ENCODE results near the gene RERE. TPM values are rescaled to one million over a fixed set of nuclear protein-coding genes. Genes with fewer than 3 reads are reported as not detected.

The RERE gene
- total and polyA plus RNA-seq, 2 experiments from 2014 or later: 39.8 to 62.8 TPM

- Histone ChIP-seq H2AFZ (no peak overlapping the region), H3K27me3 (no peaks in the 10 kb centered on the region), H3K4me1 (ENCODE audit: insufficient read depth) (peaks cover 61% of the 10 kb centered on the region), H3K36me3 (replicated peaks; ENCODE audit: insufficient read depth, low read depth) (no peaks in the 10 kb centered on the region), H3K4me2 (peak overlapping the region; percentile 23), H3K9me2 (replicated peaks; ENCODE audit: insufficient read depth) (no peaks in the 10 kb centered on the region), H3K9me3 (ENCODE audit: low read depth) (no peaks in the 10 kb centered on the region), H4K20me1 (ENCODE audit: insufficient read depth, poor library complexity, severe bottlenecking) (peaks cover 56% of the 10 kb centered on the region), H3K79me2 (peaks cover 96% of the 10 kb centered on the region), H3K4me3 (no peak overlapping the region), H3K27ac (peak overlapping the region; percentile 1)
- 67% methylated on average over 7 of the region's 7 CpGs for WGBS (ENCODE audit: low lambda C conversion rate, missing lambda C conversion rate)
- no peak for DNase-seq (ENCODE audit: low spot score)
- TF ChIP-seq EZH2phosphoT487 (IDR thresholded peaks at IDR 0.05; ENCODE audit: low read depth, severe bottlenecking, unreplicated experiment) (peak; percentile 61), CTCF (IDR thresholded peaks at IDR 0.05; ENCODE audit: poor library complexity) (no peak), EZH2 (IDR thresholded peaks at IDR 0.05; ENCODE audit: borderline replicate concordance) (no peak)
Observed at GRCh38 chr1:8415526-8416278, 401.7 kb downstream of the RERE start.

- peak; percentile 68 for DNase-seq (ENCODE audit: low spot score)
Observed at GRCh38 chr1:8412183-8412831, 405.1 kb downstream of the RERE start.

GRCh38 chr1:8411803-8412182 is 405.6 kb downstream of the RERE start:
- H3K4me3 ChIP-seq: no peak overlapping the region
- no peak overlapping the region for H2AFZ ChIP-seq
- H3K9me3 ChIP-seq (ENCODE audit: low read depth): no peaks in the 10 kb centered on the region
- DNase-seq (ENCODE audit: low spot score): no peak
- H3K9me2 ChIP-seq (replicated peaks; ENCODE audit: insufficient read depth): no peaks in the 10 kb centered on the region
- H4K20me1 ChIP-seq (ENCODE audit: insufficient read depth, poor library complexity, severe bottlenecking): peaks cover 38% of the 10 kb centered on the region
- H3K79me2 ChIP-seq: peaks cover 91% of the 10 kb centered on the region
- no peaks in the 10 kb centered on the region for H3K36me3 ChIP-seq (replicated peaks; ENCODE audit: insufficient read depth, low read depth)
- H3K4me1 ChIP-seq (ENCODE audit: insufficient read depth): peaks cover 75% of the 10 kb centered on the region
- TF ChIP-seq EZH2phosphoT487 (IDR thresholded peaks at IDR 0.05; ENCODE audit: low read depth, severe bottlenecking, unreplicated experiment): no peak
- TF ChIP-seq CTCF (IDR thresholded peaks at IDR 0.05; ENCODE audit: poor library complexity): no peak
- TF ChIP-seq EZH2 (IDR thresholded peaks at IDR 0.05; ENCODE audit: borderline replicate concordance): no peak
- 85% methylated on average over 7 of the region's 7 CpGs for WGBS (ENCODE audit: low lambda C conversion rate, missing lambda C conversion rate)
- peak overlapping the region; percentile 66 for H3K27ac ChIP-seq
- no peaks in the 10 kb centered on the region for H3K27me3 ChIP-seq
- peak overlapping the region; percentile 40 for H3K4me2 ChIP-seq

More at GRCh38 chr1:8412183-8412831, 405.1 kb downstream of the RERE start:
- Histone ChIP-seq H3K79me2 (peaks cover 91% of the 10 kb centered on the region), H4K20me1 (ENCODE audit: insufficient read depth, poor library complexity, severe bottlenecking) (peaks cover 39% of the 10 kb centered on the region), H3K4me1 (ENCODE audit: insufficient read depth) (peaks cover 70% of the 10 kb centered on the region), H3K9me3 (ENCODE audit: low read depth) (no peaks in the 10 kb centered on the region), H3K27ac (peak overlapping the region; percentile 73), H3K9me2 (replicated peaks; ENCODE audit: insufficient read depth) (no peaks in the 10 kb centered on the region), H3K4me2 (peak overlapping the region; percentile 40), H2AFZ (no peak overlapping the region), H3K27me3 (no peaks in the 10 kb centered on the region), H3K4me3 (no peak overlapping the region), H3K36me3 (replicated peaks; ENCODE audit: insufficient read depth, low read depth) (no peaks in the 10 kb centered on the region)
- 68% methylated on average over 8 of the region's 8 CpGs for WGBS (ENCODE audit: low lambda C conversion rate, missing lambda C conversion rate)
- no peak for TF ChIP-seq EZH2 (IDR thresholded peaks at IDR 0.05; ENCODE audit: borderline replicate concordance)
- no peak for TF ChIP-seq CTCF (IDR thresholded peaks at IDR 0.05; ENCODE audit: poor library complexity)
- TF ChIP-seq EZH2phosphoT487 (IDR thresholded peaks at IDR 0.05; ENCODE audit: low read depth, severe bottlenecking, unreplicated experiment): no peak

All from hepatocyte (in vitro differentiated cells).